OCI-LY7 (cell line): Measurements from ENCODE around the gene B4GALT6. TPM values are rescaled to one million over a fixed set of nuclear protein-coding genes. Genes with fewer than 3 reads are reported as not detected.

Experiments used
- BruUV-seq: library from RNA; stranded (reverse); fragments of 400-500 nt; replicated peaks from 2 replicates; lab custom pipeline; 2021; lab: Mats Ljungman, UMichigan
- CTCF ChIA-PET: fragments of 300-600 bp; sonication (Branson Sonifier 250); formaldehyde crosslinking; loops from one replicate; lab custom pipeline; 2022; ENCODE audit warnings: antibody characterized with exemption; ENCODE audit not compliant: unreplicated experiment; lab: Charles Lee
- POLR2A ChIA-PET: fragments of 300-600 bp; sonication (Branson Sonifier 250); formaldehyde crosslinking; loops from one replicate; lab custom pipeline; 2022; ENCODE audit warnings: antibody characterized with exemption; lab: Charles Lee
- DNase-seq: peaks from one replicate; pipeline ENCODE4 v3.0.0-alpha.2; 2015; ENCODE audit warnings: low spot score
- H2AFZ ChIP-seq: fragments of 200-600 bp; sonication (generic), shearing (Covaris generic); 2 replicates; pipeline ENCODE4 v1.6.1; 2014; ENCODE audit warnings: mild to moderate bottlenecking, antibody characterized with exemption, low read length, moderate library complexity
- H3K27ac ChIP-seq: fragments of 200-600 bp; sonication (generic); 2 replicates; pipeline ENCODE4 v1.5.1; 2014; ENCODE audit warnings: mixed run types, low read depth, mild to moderate bottlenecking, moderate library complexity, low read length, inconsistent platforms; ENCODE audit not compliant: poor library complexity, severe bottlenecking
- H3K36me3 ChIP-seq: fragments of 200-600 bp; sonication (generic); 2 replicates; pipeline ENCODE4 v1.6.1; 2014; ENCODE audit warnings: mild to moderate bottlenecking, antibody characterized with exemption, low read length, moderate library complexity, mixed read lengths; ENCODE audit not compliant: insufficient read depth
- H3K4me1 ChIP-seq: fragments of 200-600 bp; sonication (generic); 2 replicates; pipeline ENCODE4 v1.5.1; 2014; ENCODE audit warnings: mild to moderate bottlenecking, low read length; ENCODE audit not compliant: insufficient read depth, poor library complexity, severe bottlenecking
- H3K4me2 ChIP-seq: fragments of 200-600 bp; sonication (generic); 2 replicates; pipeline ENCODE4 v1.6.1; 2014; ENCODE audit warnings: mild to moderate bottlenecking, low read length
- H3K4me3 ChIP-seq: fragments of 200-600 bp; sonication (generic); 2 replicates; pipeline ENCODE4 v1.5.1; 2014; ENCODE audit warnings: mild to moderate bottlenecking, low read depth, low read length; ENCODE audit not compliant: poor library complexity, severe bottlenecking
- H3K79me2 ChIP-seq: fragments of 200-600 bp; sonication (generic); 2 replicates; pipeline ENCODE4 v1.6.1; 2016; ENCODE audit warnings: low read depth, mild to moderate bottlenecking, low read length, moderate library complexity, mixed read lengths; ENCODE audit not compliant: insufficient read depth
- H3K9me2 ChIP-seq: fragments of 200-600 bp; sonication (generic); 2 replicates; pipeline ENCODE4 v1.6.1; 2016; ENCODE audit warnings: mild to moderate bottlenecking, low read length, mixed read lengths; ENCODE audit not compliant: insufficient read depth
- H3K9me3 ChIP-seq: fragments of 200-600 bp; sonication (generic); 2 replicates; pipeline ENCODE4 v1.6.1; 2014; ENCODE audit warnings: mild to moderate bottlenecking, mixed run types, low read length, mixed read lengths
- H4K20me1 ChIP-seq: fragments of 200-600 bp; sonication (generic); 2 replicates; pipeline ENCODE4 v1.6.1; 2014; ENCODE audit warnings: mild to moderate bottlenecking, antibody characterized with exemption, low read length, moderate library complexity, mixed read lengths; ENCODE audit not compliant: insufficient read depth
- CTCF ChIP-seq: fragments of 200-600 bp; sonication (generic); conservative IDR thresholded peaks from 2 replicates; pipeline ENCODE4 v1.5.1; 2014; ENCODE audit warnings: mild to moderate bottlenecking, antibody characterized with exemption, low read length, moderate library complexity, mixed read lengths
- EZH2phosphoT487 ChIP-seq: fragments of 200-600 bp; sonication (generic); IDR thresholded peaks from 2 replicates; pipeline ENCODE4 v1.6.1; 2018; ENCODE audit warnings: low read depth, borderline replicate concordance, mild to moderate bottlenecking, mixed run types, antibody characterized with exemption, low read length, moderate library complexity, mixed read lengths
- intact Hi-C: fragments of 100-400 bp; cut with micrococcal nuclease; formaldehyde crosslinking; loops from one replicate; pipeline ENCODE4 v1.10.0; 2022; ENCODE audit not compliant: unreplicated experiment
- total RNA-seq, 2 experiments: library from RNA; depleted of rRNA in 1 of 2; stranded (reverse); fragments of >200 nt in 1 of 2; shearing (Covaris generic) in 1 of 2; gene quantifications; 2 replicates each; pipeline ENCODE4 v1.2.3, GENCODE V29; 2014 to 2022

The B4GALT6 gene
- total RNA-seq, 2 experiments from 2014 or later = 5.5 to 22.8 TPM

DNA sequence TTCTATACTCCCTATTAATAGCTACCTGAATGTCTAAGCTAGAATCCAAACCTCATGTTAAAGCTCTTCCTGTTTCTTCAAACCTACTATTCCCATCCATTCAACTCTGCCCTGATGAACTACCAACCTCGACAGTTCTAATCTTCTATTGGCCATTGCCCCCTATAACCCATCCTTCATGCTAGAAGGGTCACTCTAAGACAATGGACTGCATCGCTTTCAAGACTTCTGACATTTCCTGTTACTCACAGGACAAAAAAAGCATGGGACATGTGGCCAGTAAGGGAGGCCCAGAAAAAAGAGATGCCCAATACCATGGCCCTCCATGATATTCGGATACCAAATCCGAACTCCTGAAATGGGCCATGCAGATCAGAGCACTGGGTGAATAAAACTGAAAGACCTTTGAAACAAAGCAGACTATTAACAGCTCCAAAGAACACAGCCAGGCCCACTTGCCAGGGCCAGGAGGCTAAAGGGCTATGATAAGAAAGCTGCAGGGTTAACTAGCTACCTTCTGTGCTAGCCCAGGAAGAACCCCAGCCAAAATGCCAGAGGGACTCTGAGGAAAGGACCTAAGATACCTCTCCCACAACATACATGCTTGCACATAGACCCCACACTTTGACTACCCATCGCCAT lies 4.5 kb downstream of the B4GALT6 start:
- BruUV-seq = no TSS peak
- Histone ChIP-seq H3K4me2 (no peak overlapping the region), H3K4me3 (no peak overlapping the region), H4K20me1 (no peaks in the 10 kb centered on the region), H3K9me3 (no peaks in the 10 kb centered on the region), H2AFZ (no peak overlapping the region), H3K27ac (no peak overlapping the region), H3K36me3 (no peaks in the 10 kb centered on the region), H3K4me1 (peaks cover 22% of the 10 kb centered on the region), H3K9me2 (no peaks in the 10 kb centered on the region), H3K79me2 (peaks cover 83% of the 10 kb centered on the region)
- ChIA-PET CTCF (no interaction called here), POLR2A (no interaction called here)
- no peak for DNase-seq
- intact Hi-C loops = loop anchor here (5.0 kb wide), 1 partner anchor 262 kb away; the partner anchor contains the start of gene TRAPPC8
- TF ChIP-seq EZH2phosphoT487 (no peak), CTCF (no peak)

DNA sequence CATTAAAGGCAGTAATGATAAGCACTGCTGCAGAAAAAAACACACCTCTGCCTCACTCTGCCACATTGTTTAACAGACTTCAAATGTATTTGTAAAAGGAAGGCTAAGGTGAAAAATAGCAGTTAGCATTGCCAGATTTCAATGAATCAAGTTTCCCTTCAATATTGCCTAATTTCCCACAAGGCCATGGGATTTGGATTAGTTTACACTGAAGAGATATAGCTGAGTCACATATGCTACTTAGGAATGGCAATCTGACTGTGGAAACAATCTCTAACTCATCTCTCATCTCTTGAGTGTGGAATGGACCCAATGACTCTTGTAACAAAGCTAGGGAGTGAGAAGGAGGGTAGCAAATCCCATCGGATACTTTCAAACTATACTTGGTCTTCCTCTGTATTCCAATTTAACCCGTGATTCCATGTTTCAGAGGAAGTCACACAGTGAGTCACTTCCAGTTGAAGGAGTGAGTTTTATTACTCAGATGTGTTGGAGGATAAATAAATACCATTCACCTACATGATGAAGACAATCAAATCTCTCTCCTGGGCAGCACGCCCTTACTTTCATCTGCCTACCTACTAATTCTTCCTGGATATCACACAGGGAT lies 5.1 kb downstream of the B4GALT6 start:
- no peaks in the 10 kb centered on the region for H3K9me3 ChIP-seq
- H4K20me1 ChIP-seq = no peaks in the 10 kb centered on the region
- H3K4me2 ChIP-seq = no peak overlapping the region
- peaks cover 88% of the 10 kb centered on the region for H3K79me2 ChIP-seq
- intact Hi-C loops = no loop called here
- no peak for TF ChIP-seq CTCF
- no peak for TF ChIP-seq EZH2phosphoT487
- no peaks in the 10 kb centered on the region for H3K9me2 ChIP-seq
- peaks cover 22% of the 10 kb centered on the region for H3K4me1 ChIP-seq
- POLR2A ChIA-PET = no interaction called here
- BruUV-seq = no TSS peak
- DNase-seq = no peak
- H2AFZ ChIP-seq = no peak overlapping the region
- CTCF ChIA-PET = no interaction called here
- no peaks in the 10 kb centered on the region for H3K36me3 ChIP-seq
- H3K4me3 ChIP-seq = no peak overlapping the region
- H3K27ac ChIP-seq = no peak overlapping the region

- H2AFZ ChIP-seq = no peak overlapping the region
- H3K4me3 ChIP-seq = no peak overlapping the region
- no peaks in the 10 kb centered on the region for H3K36me3 ChIP-seq
- intact Hi-C loops = no loop called here
- ChIA-PET CTCF (no interaction called here), POLR2A (interaction anchor here (0.6 kb wide), 1 partner anchor 360 kb away, joined by 4 read pairs; no protein-coding TSS in a partner anchor)
- no TSS peak for BruUV-seq
- no peak overlapping the region for H3K27ac ChIP-seq
- H3K9me2 ChIP-seq = no peaks in the 10 kb centered on the region
- DNase-seq = no peak
- no peaks in the 10 kb centered on the region for H3K9me3 ChIP-seq
- H3K4me1 ChIP-seq = peaks cover 22% of the 10 kb centered on the region
- no peak overlapping the region for H3K4me2 ChIP-seq
- TF ChIP-seq CTCF = no peak
- TF ChIP-seq EZH2phosphoT487 = no peak
- H3K79me2 ChIP-seq = peaks cover 82% of the 10 kb centered on the region
- H4K20me1 ChIP-seq = no peaks in the 10 kb centered on the region
Measured at GRCh38 chr18:31678425-31678824, 6.0 kb downstream of the B4GALT6 start.
